Panc1 (cell line): ENCODE results near the gene VASP.
A peak's percentile ranks its signal among the peaks of the same experiment; 100 is the strongest.

Experiments
- CTCF ChIP-seq: fragments of 450-650 bp; IDR thresholded peaks from 2 replicates; pipeline ENCODE4 v1.5.1; 2017; ENCODE audit warnings: mild to moderate bottlenecking
- POLR2AphosphoS5 ChIP-seq: IDR thresholded peaks from 2 replicates; pipeline ENCODE4 v1.6.1; 2012; ENCODE audit warnings: mild to moderate bottlenecking, low read depth, low read length, moderate library complexity
- REST ChIP-seq, 2 experiments: IDR thresholded peaks; 2 replicates each; pipeline ENCODE4 v1.6.1; 2011 to 2012; ENCODE audit warnings: low read depth in 2 of 2, control low read depth in 1 of 2, low read length in 1 of 2, mild to moderate bottlenecking in 1 of 2, moderate library complexity in 1 of 2; ENCODE audit not compliant: insufficient read depth in 1 of 2
- SIN3A ChIP-seq: IDR thresholded peaks from 2 replicates; pipeline ENCODE4 v1.6.1; 2012; ENCODE audit warnings: low read depth, mild to moderate bottlenecking, low read length, moderate library complexity, borderline replicate concordance; ENCODE audit not compliant: insufficient read depth
- TCF7L2 ChIP-seq: IDR thresholded peaks from 2 replicates; pipeline ENCODE4 v1.6.1; 2011; ENCODE audit warnings: mild to moderate bottlenecking, low read depth, low read length, inconsistent platforms

GRCh38 chr19:45569619-45570421 lies 62.5 kb downstream of the VASP start:
- peak; percentile 83 for TF ChIP-seq CTCF
- no peak for TF ChIP-seq POLR2AphosphoS5
- TF ChIP-seq REST (IDR thresholded peaks at IDR 0.05; ENCODE audit: insufficient read depth in 1 of 2, low read depth in 2 of 2, low read length in 1 of 2): no peak
- no peak for TF ChIP-seq TCF7L2
- no peak for TF ChIP-seq SIN3A
